ENCODE results near the gene PTBP3. TPM values are rescaled to one million over a fixed set of nuclear protein-coding genes. Genes with fewer than 3 reads are reported as not detected.

Gene PTBP3
- total RNA-seq, 1 donor from 2014 or later: 210 TPM

GRCh38 chr9:112326194-112326593, 7.2 kb downstream of the PTBP3 start:
- no peak overlapping the region for H3K4me3 ChIP-seq (ENCODE audit: low read depth, low read length)
- DNase-seq (ENCODE audit: low read depth): no peak
- no peak for TF ChIP-seq CTCF (conservative IDR thresholded peaks at IDR 0.05; ENCODE audit: low read depth, low read length)

- DNase-seq (ENCODE audit: low read depth): no peak
- H3K4me3 ChIP-seq (ENCODE audit: low read depth, low read length): no peak overlapping the region
- no peak for TF ChIP-seq CTCF (conservative IDR thresholded peaks at IDR 0.05; ENCODE audit: low read depth, low read length)
Measured at GRCh38 chr9:112325600-112325999, 7.8 kb downstream of the PTBP3 start.

- no peak for TF ChIP-seq CTCF (conservative IDR thresholded peaks at IDR 0.05; ENCODE audit: low read depth, low read length)
Measured at GRCh38 chr9:112325127-112325526, 8.3 kb downstream of the PTBP3 start.

GRCh38 chr9:112323378-112323854, 10.0 kb downstream of the PTBP3 start:
- TF ChIP-seq CTCF (conservative IDR thresholded peaks at IDR 0.05; ENCODE audit: low read depth, low read length): no peak
- DNase-seq (ENCODE audit: low read depth): no peak
- H3K4me3 ChIP-seq (ENCODE audit: low read depth, low read length): no peak overlapping the region

More at GRCh38 chr9:112325127-112325526, 8.3 kb downstream of the PTBP3 start:
- no peak for DNase-seq (ENCODE audit: low read depth)
- no peak overlapping the region for H3K4me3 ChIP-seq (ENCODE audit: low read depth, low read length)

- H3K4me3 ChIP-seq (ENCODE audit: low read depth, low read length): no peak overlapping the region
- no peak for TF ChIP-seq CTCF (conservative IDR thresholded peaks at IDR 0.05; ENCODE audit: low read depth, low read length)
- DNase-seq (ENCODE audit: low read depth): no peak
Measured at GRCh38 chr9:112322701-112323377, 10.6 kb downstream of the PTBP3 start.

GRCh38 chr9:112316258-112316943, 17.0 kb downstream of the PTBP3 start:
- TF ChIP-seq CTCF (conservative IDR thresholded peaks at IDR 0.05; ENCODE audit: low read depth, low read length): no peak
- no peak overlapping the region for H3K4me3 ChIP-seq (ENCODE audit: low read depth, low read length)
- no peak for DNase-seq (ENCODE audit: low read depth)
